CD14-positive monocyte (primary cell): ENCODE measurements around the gene SH2D2A. TPM values are rescaled to one million over a fixed set of nuclear protein-coding genes. Genes with fewer than 3 reads are reported as not detected.

Experiments
- DNase-seq, 3 donors: peaks; one replicate each; pipeline ENCODE4 v3.0.0-alpha.2; 2011 to 2022
- H2AFZ ChIP-seq: 2 replicates; pipeline ENCODE4 v1.6.0; 2012; ENCODE audit warnings: mild to moderate bottlenecking, low read depth, low read length, inconsistent platforms; ENCODE audit not compliant: insufficient read depth, poor library complexity, severe bottlenecking
- H3K27ac ChIP-seq, 2 donors: 1 replicate in 1 of 2; 2 replicates in 1 of 2; pipeline ENCODE4 v1.5.1; 2012 to 2013; ENCODE audit warnings: low read length in 2 of 2, control low read depth in 1 of 2, inconsistent platforms in 1 of 2, low read depth in 1 of 2, mild to moderate bottlenecking in 1 of 2
- H3K27me3 ChIP-seq, 2 donors: one replicate each; pipeline versions ENCODE4 v1.6.0 to v1.6.1; 2011 to 2013; ENCODE audit warnings: low read length in 2 of 2; ENCODE audit not compliant: control insufficient read depth in 2 of 2, insufficient read depth in 2 of 2
- H3K36me3 ChIP-seq, 2 donors: replicated peaks in 1 of 2; 1 replicate in 1 of 2; 2 replicates in 1 of 2; pipeline versions ENCODE4 v1.5.1 to v1.6.1; 2012 to 2013; ENCODE audit warnings: low read length in 2 of 2, control low read depth in 1 of 2, inconsistent platforms in 1 of 2, mild to moderate bottlenecking in 1 of 2; ENCODE audit not compliant: insufficient read depth in 2 of 2, control insufficient read depth in 1 of 2
- H3K4me1 ChIP-seq, 2 donors: 1 replicate in 1 of 2; 2 replicates in 1 of 2; pipeline versions ENCODE4 v1.5.1 to v1.6.1; 2012 to 2013; ENCODE audit warnings: low read length in 2 of 2, control low read depth in 1 of 2, inconsistent platforms in 1 of 2, mild to moderate bottlenecking in 1 of 2, moderate library complexity in 1 of 2; ENCODE audit not compliant: insufficient read depth in 2 of 2, control insufficient read depth in 1 of 2
- H3K4me2 ChIP-seq: replicated peaks from 2 replicates; pipeline ENCODE3; 2012; ENCODE audit warnings: low read length, moderate library complexity, mild to moderate bottlenecking; ENCODE audit not compliant: poor library complexity, severe bottlenecking; ENCODE audit errors: extremely low read depth
- H3K4me3 ChIP-seq, 3 experiments: fragments of 200-600 bp in 1 of 3; sonication (generic) in 1 of 3; replicated peaks in 1 of 3; 1 replicate in 2 of 3; 2 replicates in 1 of 3; pipeline ENCODE4 v1.5.1; 2011 to 2013; ENCODE audit warnings: low read length in 3 of 3, mild to moderate bottlenecking in 3 of 3, control low read depth in 2 of 3, low read depth in 2 of 3, inconsistent platforms in 1 of 3, moderate library complexity in 1 of 3
- H3K79me2 ChIP-seq: 2 replicates; pipeline ENCODE4 v1.6.0; 2012; ENCODE audit warnings: mild to moderate bottlenecking, control low read depth, inconsistent platforms, low read length, moderate library complexity; ENCODE audit not compliant: insufficient read depth
- H3K9ac ChIP-seq: 2 replicates; pipeline ENCODE4 v1.6.0; 2017; ENCODE audit warnings: low read length, mild to moderate bottlenecking; ENCODE audit not compliant: insufficient read depth, poor library complexity, severe bottlenecking
- H3K9me3 ChIP-seq, 2 donors: replicated peaks in 1 of 2; 1 replicate in 1 of 2; 2 replicates in 1 of 2; pipeline versions ENCODE4 v1.5.1 to v1.6.1; 2012 to 2013; ENCODE audit warnings: low read length in 2 of 2, control low read depth in 1 of 2; ENCODE audit not compliant: control insufficient read depth in 1 of 2, insufficient read depth in 1 of 2
- H4K20me1 ChIP-seq: 2 replicates; pipeline ENCODE4 v1.6.0; 2012; ENCODE audit warnings: mild to moderate bottlenecking, low read length, control low read depth, moderate library complexity; ENCODE audit not compliant: insufficient read depth
- H3K27ac Mint-ChIP-seq, 7 donors: one replicate each; pipeline ENCODE4 v1.8.0; 2020; ENCODE audit warnings: mild to moderate bottlenecking in 7 of 7, mixed read lengths in 7 of 7, moderate library complexity in 6 of 7, inconsistent platforms in 2 of 7
- H3K27me3 Mint-ChIP-seq, 3 donors: one replicate each; pipeline ENCODE4 v1.8.0; 2021 to 2022; ENCODE audit warnings: low read depth in 3 of 3, mild to moderate bottlenecking in 3 of 3, mixed read lengths in 3 of 3, moderate library complexity in 3 of 3, inconsistent platforms in 1 of 3
- H3K36me3 Mint-ChIP-seq, 2 donors: one replicate each; pipeline ENCODE4 v1.8.0; 2020; ENCODE audit warnings: mixed read lengths in 2 of 2, inconsistent platforms in 1 of 2, mild to moderate bottlenecking in 1 of 2
- H3K4me1 Mint-ChIP-seq: one replicate; pipeline ENCODE4 v1.8.0; 2020; ENCODE audit warnings: mild to moderate bottlenecking, mixed read lengths
- H3K4me3 Mint-ChIP-seq, 2 donors: one replicate each; pipeline ENCODE4 v1.8.0; 2020; ENCODE audit warnings: mild to moderate bottlenecking in 2 of 2, mixed read lengths in 2 of 2, moderate library complexity in 1 of 2
- H3K9me3 Mint-ChIP-seq, 7 donors: one replicate each; pipeline ENCODE4 v1.8.0; 2020 to 2022; ENCODE audit warnings: mixed read lengths in 7 of 7, mild to moderate bottlenecking in 6 of 7, moderate library complexity in 6 of 7, inconsistent platforms in 2 of 7
- WGBS: methylation state at CpG from one replicate; pipeline ENCODE4 v1.1.5; 2013; ENCODE audit warnings: missing lambda C conversion rate; ENCODE audit not compliant: insufficient coverage; 5-methylcytosine and 5-hydroxymethylcytosine counted together
- intact Hi-C, 2 donors: fragments of 100-400 bp; cut with micrococcal nuclease; formaldehyde crosslinking; loops; one replicate each; pipeline versions ENCODE4 v1.15.0 to v1.15.1; 2023
- polyA plus RNA-seq, 3 donors: library from polyadenylated mRNA; depleted of rRNA in 1 of 3; unstranded in 2 of 3; stranded (reverse) in 1 of 3; fragments of 300-500 nt in 2 of 3; fragments of >200 nt in 1 of 3; fragmentation: Illumina TruSeq in 2 of 3; gene quantifications; 1 replicate in 2 of 3; 2 replicates in 1 of 3; pipeline ENCODE4 v1.2.3, GENCODE V29; 2012 to 2021
- TF ChIP-seq, protein P1 (sequence below): fragments of 200-600 bp; IDR thresholded peaks from one replicate; pipeline ENCODE4 v1.8.0; 2022; ENCODE audit warnings: antibody characterized with exemption, mild to moderate bottlenecking

Gene SH2D2A
- polyA plus RNA-seq, 3 donors = 0.17 to 0.20 TPM; not detected in 1

DNA sequence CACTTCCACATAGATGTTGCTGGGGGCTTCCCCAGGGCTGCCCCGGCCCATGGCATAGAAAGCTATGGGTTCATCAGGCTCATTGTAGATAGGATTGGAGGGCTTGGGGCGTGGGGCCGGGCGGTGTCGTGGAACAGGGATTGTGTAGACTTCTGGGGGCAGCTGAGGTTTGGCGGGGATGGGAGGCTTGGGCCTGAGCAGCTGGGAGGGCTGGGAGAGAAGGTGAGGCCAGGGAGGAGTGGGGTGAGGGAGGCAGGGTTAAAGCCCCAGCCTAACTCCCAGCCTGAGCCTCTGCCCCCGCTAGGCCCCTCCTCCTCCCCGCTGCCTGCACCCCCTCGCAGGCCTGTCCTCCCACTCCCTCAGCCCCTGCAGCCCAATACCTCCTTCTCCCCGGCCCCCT lies 7.4 kb downstream of the SH2D2A start:
- H3K36me3 Mint-ChIP-seq = peaks cover 0 to 4% of the 10 kb centered on the region in 2 donors
- intact Hi-C loops = no loop called here
- TF ChIP-seq, protein P1, sequence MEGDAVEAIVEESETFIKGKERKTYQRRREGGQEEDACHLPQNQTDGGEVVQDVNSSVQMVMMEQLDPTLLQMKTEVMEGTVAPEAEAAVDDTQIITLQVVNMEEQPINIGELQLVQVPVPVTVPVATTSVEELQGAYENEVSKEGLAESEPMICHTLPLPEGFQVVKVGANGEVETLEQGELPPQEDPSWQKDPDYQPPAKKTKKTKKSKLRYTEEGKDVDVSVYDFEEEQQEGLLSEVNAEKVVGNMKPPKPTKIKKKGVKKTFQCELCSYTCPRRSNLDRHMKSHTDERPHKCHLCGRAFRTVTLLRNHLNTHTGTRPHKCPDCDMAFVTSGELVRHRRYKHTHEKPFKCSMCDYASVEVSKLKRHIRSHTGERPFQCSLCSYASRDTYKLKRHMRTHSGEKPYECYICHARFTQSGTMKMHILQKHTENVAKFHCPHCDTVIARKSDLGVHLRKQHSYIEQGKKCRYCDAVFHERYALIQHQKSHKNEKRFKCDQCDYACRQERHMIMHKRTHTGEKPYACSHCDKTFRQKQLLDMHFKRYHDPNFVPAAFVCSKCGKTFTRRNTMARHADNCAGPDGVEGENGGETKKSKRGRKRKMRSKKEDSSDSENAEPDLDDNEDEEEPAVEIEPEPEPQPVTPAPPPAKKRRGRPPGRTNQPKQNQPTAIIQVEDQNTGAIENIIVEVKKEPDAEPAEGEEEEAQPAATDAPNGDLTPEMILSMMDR = no peak
- no peak overlapping the region for H3K4me3 ChIP-seq
- no peak for DNase-seq
- H3K36me3 ChIP-seq = no peaks in the 10 kb centered on the region
- no peak overlapping the region for H2AFZ ChIP-seq
- no peak overlapping the region for H3K4me3 Mint-ChIP-seq
- peaks cover 0 to 2% (median 0%) of the 10 kb centered on the region in 7 donors for H3K9me3 Mint-ChIP-seq
- H3K4me1 ChIP-seq = peaks cover 18 to 21% of the 10 kb centered on the region in 2 donors
- 100% methylated on average over 2 of the region's 10 CpGs for WGBS
- no peak overlapping the region for H3K27ac Mint-ChIP-seq
- H4K20me1 ChIP-seq = no peaks in the 10 kb centered on the region
- no peak overlapping the region for H3K4me2 ChIP-seq
- H3K79me2 ChIP-seq = no peaks in the 10 kb centered on the region
- no peaks in the 10 kb centered on the region for H3K9me3 ChIP-seq
- no peak overlapping the region for H3K27ac ChIP-seq
- peaks cover 26 to 37% (median 29%) of the 10 kb centered on the region in 3 donors for H3K27me3 Mint-ChIP-seq
- peaks cover 21% of the 10 kb centered on the region for H3K4me1 Mint-ChIP-seq
- H3K27me3 ChIP-seq = peaks cover 0 to 20% of the 10 kb centered on the region in 2 donors
- no peak overlapping the region for H3K9ac ChIP-seq

DNA sequence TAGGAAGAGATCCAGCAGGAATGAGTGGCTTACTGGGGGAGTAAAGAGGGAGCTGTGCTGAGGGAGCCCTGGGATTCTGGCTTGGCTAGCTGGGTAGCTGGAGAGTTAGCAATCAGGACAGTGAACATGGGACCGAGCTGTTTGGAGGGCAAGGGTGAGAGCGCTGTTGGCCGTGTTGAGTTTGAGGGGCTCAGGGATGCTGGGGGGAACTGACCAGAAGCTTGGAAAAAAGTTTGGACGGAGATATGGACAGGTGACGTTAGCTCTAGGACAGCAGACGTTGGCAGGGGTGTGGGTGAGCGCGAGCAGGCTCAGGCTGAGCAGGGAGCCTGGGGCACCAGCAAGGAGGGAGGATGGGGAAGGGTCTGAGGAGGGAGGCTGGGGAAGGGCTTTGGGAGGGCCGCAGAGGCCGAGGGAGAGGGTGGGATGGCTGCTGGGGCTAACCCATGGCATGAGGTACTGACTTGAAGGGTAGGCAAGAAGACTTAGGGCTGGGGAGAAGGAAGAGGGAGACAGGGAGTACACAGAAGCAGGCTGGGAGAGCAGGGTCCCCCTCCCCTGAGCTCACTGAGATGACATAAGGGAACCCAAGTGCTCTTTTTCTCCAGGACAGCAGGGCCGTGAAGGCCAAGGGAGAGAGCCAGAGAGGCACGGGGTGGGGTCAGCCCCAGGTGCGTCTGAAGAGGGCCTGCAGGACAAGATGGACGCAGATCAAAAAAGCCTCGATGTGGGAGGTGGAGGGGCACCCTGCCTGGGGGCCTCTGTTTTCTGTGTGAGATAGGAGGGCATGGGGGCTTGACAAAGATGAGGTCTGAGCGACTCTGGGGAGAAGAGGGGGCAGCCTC lies 8.2 kb downstream of the SH2D2A start:
- no peak overlapping the region for H3K27ac Mint-ChIP-seq
- Histone ChIP-seq H3K27ac (no peak overlapping the region), H3K36me3 (no peaks in the 10 kb centered on the region), H3K27me3 (peaks cover 0 to 14% of the 10 kb centered on the region in 2 donors), H4K20me1 (no peaks in the 10 kb centered on the region), H2AFZ (no peak overlapping the region), H3K4me1 (peaks cover 18% of the 10 kb centered on the region in 2 donors), H3K79me2 (no peaks in the 10 kb centered on the region), H3K9me3 (no peaks in the 10 kb centered on the region), H3K9ac (no peak overlapping the region), H3K4me2 (no peak overlapping the region), H3K4me3 (no peak overlapping the region)
- H3K4me1 Mint-ChIP-seq = peaks cover 25% of the 10 kb centered on the region
- peaks cover 0 to 2% (median 0%) of the 10 kb centered on the region in 7 donors for H3K9me3 Mint-ChIP-seq
- no peak for DNase-seq
- H3K36me3 Mint-ChIP-seq = peaks cover 0 to 4% of the 10 kb centered on the region in 2 donors
- TF ChIP-seq, protein P1 = no peak
- peaks cover 21 to 28% (median 23%) of the 10 kb centered on the region in 3 donors for H3K27me3 Mint-ChIP-seq
- 95% methylated on average over 15 of the region's 16 CpGs for WGBS
- no peak overlapping the region for H3K4me3 Mint-ChIP-seq
- intact Hi-C loops = no loop called here
